Activated CD4-positive, alpha-beta T cell treated with anti-CD3 and anti-CD28 coated beads, Interleukin-2, Interleukin-4, amounts not matched to agents 100 ng/mL and 50 ng/mL, durations not matched to agents 16 hours and 8 hours (primary cell): Measurements from ENCODE around the gene SIRT7.

Source experiments
- DNase-seq: peaks from one replicate; pipeline ENCODE4 v3.0.0-alpha.2; 2020; ENCODE audit warnings: low spot score

SIRT7 gene

DNA sequence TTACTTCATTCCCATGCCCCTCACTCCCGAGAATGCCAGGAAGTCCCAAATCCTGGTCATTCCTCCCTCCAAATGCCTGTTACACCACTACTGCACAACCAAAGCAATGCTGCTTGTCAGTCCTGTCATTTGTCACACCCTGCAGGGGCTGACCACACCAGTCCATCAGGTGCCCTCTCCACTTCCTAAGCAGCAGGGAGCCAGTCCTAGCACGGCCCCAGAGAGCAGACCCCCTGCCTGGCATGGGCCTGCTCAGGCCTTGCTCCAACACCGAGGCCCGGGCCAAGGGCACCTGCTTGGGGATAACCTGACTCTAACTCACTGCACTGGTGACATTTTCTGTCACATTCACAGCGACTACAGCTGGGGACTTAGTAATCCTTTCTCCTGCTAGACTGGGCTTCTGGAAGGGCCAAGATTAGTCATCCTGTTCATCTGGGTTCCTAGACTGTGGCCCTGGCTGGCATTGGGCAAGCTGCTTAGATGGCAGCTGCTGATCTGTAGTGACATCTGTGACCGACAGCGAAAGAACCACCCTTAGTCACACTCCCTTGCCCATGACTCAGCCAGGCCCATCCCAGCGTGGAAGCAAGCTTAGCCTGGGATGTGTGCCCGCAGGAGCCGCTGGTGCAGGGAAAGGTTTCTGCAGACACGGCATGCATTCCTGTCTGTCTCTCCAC is 32.0 kb downstream of the SIRT7 start:
- no peak for DNase-seq

DNA sequence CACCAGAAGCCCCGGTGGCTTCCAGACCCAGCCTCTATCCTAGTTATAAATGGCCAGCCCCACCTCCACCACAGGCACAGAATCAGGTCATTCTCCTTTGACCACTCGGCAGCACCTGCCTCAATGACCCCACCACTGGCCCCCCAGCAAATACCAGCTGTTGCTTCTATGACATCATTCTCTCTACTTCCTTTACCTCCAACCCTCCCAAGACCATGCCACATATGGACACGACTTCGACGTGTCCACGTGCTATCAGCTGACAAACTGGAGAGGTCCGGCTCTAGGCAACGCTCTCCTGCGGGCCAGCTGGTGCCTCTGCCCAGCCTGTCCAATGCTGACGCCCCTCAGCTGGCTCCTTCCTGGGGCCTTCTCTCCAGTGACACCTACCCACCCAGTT is 32.5 kb downstream of the SIRT7 start:
- no peak for DNase-seq

DNA sequence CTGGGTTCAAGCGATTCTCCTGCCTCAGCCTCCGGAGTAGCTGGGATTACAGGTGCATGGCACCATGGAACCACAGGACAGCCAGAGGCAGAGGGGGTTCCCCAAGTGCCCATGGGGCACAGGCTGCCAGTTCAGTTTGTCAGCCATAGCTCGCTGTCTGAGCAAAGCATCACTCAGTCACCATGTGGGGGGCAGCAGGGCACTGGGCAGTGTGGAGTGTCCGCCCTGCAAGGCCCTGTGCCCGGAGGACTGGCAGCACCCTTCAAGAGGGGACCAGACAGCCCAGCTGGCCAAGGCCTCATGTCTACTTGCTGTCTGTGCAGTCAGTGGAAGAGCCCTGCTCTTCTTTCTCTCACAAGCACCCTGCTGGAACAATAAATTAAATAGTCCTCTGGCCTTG is 33.0 kb downstream of the SIRT7 start:
- no peak for DNase-seq

DNA sequence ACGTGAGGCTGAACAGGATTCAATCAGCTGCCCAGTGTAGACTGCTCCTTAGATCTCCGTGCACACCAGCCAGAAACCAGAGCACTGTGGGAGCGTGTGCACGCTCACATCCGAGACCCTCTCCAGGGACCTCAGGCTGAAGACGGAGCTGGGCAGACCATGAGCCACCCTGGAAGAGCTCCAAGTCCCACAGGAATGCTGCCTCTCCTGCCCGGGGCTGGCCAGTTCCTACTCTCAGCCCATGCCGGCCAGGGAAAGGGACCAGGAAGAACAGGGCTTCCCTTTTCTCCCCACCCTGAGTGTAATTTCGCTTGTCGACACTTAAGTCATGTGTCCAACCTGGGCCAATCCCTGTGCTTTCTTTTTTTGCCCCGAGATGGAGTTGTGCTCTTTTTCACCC is 33.5 kb downstream of the SIRT7 start:
- DNase-seq: no peak

DNA sequence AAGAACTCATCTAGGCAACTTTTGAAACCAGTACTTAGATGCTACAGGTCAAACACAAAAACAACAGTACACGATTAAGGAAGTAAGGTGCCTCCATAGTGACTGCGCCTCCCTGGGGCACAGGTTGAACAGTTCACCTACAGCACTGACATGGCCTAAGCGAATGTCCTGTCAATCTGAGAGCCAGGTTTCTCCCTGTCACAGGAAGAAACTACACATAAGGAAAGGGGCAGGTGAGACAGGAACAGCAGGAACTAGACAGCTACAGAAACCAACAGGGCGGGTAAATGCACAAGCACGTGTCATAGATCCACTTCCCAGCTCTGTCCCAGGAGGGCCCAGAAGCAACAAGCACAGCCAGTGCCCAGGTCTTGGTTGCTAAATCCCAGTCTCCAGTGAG is 38.9 kb downstream of the SIRT7 start:
- no peak for DNase-seq

DNA sequence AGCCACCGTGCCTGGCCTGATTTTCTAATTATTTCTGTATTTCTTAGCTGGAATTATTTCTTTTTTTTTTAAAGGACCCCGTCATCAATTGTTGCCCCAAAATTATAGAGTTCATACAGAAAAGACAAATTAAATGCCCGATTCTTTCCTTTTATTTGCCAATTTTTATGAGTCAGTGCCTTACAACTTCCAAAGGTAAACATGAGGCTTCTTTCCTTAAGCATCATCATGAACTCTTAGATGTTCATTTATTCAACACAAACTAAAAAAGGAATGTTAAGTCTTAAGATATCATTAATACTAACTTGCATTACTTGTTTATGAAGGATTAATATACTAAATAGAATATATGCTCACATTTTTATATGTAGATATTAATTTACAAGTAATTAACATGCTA is 39.7 kb downstream of the SIRT7 start:
- no peak for DNase-seq

DNA sequence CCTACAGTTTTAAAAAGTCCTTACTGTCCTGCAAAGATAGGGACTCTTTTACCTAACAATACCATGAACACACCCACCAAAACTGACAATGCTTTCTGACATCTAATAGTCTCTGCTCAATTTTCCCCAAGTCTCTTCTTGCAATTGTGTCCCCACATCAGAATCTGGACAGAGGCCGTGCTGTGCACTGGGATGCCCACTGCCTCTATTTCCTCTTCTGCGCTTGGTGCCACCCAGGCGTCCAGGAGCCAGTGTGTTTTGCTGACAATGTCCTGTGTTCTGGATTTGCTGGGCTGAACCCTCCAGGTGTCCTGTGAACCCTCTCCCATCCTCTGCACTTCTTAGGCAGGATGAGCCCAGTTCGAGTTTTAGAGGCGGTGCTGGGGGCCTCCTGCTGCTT is 40.4 kb downstream of the SIRT7 start:
- no peak for DNase-seq

DNA sequence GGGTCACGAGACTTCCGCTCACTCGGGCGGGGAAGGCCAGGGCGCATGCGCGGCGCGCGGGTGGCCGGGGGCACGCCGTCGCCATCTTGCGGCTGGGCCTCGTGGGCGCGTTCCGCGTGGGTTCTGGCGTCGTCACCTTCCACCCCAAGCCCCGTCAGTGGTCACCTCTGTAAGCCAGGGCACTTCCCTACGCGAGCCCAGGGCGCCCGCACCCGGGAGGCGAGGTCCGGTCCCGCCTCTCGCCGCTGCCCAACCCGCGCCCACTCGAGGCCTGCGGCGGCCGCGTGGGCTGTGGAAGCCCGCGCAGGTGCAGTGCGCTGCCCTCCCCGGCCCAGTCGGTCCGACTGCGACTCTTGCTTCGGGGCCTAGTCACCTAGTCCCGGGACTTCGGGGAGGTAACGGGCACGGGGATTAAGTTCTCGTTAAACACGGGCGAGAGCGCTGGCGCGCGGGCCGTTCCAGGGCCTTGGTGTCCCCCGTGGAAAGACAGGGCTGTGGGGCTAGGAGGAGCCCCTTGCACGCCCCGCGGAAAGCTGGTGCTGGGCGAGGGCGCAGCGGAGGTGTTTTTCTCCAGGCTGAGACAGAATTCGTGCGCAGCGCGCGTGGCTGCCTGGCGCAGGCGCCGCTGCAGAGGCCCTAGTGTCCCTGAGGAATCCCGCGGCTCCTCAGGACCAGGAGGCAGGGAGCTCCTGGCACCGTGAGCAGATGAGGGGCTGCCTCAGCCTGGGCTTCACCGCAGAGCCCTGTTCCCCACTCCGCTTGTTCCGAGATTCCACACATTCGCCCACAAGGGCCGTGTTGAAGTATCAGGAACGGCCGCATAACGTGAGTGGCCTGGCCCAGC is 46.4 kb downstream of the SIRT7 start:
- DNase-seq: peak; percentile 96

DNA sequence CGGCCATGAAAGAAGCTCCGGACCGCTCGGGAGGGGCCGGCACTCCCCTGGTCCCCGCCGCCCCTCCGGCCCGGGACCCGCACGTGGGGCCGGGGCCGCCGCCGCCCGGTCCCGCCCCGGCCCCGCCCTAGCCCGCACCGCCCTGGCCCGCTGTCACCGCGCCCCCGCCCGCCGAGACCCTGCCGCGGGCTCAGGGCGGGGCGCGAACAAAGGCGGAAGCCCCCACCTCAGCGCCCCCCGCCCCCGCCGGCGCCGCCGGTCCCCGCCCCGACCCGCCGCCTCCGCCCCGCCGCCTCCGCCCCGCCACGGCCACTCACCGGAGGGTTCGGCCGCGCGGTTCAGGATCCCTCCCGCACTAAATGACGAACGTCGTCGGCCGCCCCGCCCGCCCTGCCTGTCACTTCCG is 47.0 kb downstream of the SIRT7 start, which contains the start of gene ARHGDIA:
TSS of gene ARHGDIA (minus strand) at position 357 of the 406 bp plus-strand sequence. CDS start 1,407 bp downstream, outside the sequence.
- no peak for DNase-seq

DNA sequence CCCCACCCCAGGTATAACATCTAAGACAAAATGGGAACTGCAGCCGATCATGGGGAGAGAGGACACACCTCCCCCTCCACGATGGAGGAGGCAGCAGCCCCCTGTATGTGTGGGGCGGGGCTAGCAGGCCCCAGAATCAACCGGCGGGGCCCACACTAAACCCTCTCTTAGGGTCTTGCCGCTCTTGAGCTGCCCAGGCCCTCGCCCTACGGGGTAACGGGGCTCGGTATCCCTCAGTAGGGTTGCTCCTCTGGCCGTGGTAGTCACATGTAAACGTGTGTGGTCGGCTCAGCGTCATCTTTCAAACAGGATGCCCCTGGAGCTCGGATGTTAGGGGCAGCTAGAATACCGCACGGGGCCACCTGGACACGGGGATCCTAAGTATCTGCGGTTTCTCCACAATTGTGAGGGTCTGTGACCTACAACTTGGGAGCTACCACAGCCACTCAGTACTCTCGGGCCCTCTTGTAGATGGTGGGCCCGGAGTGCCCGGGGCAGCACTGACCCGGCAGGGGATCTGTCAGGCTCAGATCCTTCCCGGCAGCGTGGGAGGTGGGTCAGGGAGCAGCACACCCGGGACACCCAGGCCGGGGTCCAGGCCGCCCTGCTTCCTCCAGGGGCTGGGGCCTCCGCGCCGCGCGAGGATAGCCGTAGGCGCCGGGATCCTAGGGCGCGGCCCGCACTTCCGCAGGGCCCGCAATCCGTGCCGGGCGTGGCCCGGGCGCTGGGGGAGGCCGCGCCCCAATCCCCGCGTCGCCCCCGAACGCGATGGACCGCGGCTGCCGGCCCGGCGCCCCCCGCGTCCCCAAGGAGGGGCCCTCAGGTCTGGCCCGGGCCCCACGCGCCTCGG is 47.6 kb downstream of the SIRT7 start:
- no peak for DNase-seq

DNA sequence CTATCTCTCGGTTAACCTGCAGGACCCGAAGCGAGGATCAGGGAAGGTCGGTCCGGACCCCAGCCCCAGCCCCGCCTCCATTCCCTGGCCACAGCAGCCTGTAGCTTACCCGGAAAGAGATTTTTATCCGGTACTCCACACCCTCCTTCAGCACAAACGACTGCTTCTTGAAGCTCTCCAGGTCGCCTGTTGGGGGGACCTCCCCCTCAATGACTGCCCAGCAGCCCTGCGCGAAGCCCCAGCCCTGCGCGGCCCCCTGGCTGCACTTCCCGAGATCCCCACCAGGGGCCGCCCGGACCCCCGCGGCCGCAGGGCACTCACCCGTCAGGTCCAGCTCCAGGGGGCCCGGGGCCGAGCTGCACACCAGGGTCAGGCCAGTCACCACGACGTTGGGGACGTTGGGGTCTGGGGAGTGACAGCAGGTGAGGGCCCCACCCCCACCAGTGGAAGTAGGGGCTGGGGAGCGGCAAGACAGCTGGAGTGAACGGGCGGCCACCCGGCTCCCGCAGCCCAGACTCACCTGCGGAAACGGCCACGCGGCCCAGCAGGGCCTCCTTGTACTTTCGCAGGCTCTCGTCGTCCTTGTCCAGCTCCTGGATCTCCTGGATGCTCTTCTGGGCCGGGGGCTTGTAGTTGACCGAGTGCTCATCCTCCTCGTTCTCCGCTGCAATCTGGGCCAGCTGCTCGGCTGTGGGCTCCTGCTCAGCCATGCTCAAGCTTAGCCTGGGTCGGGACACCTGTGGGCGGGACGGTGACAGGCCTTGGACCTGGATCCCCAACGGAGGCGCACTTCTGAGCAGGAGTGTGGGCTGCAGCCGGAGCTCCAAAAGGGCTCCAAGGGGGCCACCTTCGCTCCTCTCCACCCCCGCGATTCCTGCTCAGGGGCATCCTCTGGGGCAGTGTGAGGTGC is 48.5 kb downstream of the SIRT7 start:
- no peak for DNase-seq

DNA sequence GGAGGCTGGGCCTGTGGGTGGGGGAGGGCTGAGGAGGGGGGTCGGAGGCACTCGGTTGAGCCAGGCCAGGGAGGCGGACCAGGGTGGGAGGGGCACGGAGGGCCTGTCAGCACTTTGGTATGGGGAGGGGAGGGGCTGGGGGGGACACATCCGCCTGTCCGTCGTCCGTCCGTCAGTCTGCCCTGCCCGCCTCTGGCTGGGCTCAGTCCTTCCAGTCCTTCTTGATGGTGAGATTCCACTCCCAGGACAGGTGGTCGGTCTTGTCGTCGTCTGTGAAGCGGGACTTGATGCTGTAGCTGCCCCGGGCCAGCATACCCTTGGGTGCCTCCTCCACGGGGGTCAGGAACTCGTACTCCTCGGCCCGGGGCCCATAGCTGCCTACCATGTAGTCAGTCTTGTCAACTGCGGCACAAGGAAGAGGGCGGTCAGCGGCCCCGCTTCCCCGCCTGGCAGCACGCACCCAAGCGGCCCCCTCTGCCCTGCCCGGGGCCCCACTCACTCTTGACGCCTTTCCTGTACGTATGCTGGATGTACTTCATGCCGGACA is 49.2 kb downstream of the SIRT7 start:
- DNase-seq: no peak

DNA sequence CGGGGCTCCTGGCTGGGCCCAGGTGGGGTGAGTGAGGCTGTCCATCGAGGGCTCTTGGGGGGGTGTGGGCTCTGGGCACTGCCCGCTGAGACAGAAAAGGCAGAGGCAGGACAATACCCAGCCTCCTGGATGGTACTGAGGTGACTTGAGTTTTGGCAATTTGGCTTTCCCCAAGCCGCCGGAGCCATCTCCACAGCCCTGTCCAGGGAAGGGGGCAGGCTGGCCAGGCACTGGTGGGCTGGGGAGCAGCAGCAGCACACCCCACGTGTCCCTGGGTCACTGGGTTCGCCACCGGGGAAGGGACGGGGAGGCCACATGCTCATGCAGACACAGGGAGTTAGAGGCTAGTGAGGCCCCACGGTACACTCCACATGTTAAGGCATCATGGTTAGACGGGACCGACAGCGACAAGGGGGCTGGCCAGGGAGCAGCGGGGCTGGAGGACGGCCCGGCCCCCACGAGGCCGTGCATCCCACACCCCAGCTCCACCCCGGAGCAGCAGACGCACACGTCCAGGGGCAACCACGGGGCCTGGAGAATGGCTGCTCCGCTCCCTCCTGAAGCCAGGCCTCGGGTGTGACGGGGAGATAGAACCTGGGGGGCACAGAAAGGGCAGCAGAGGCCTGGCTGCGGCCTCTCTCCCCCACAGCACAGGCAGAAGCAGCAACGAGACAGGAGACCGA is 49.8 kb downstream of the SIRT7 start:
- DNase-seq: no peak

DNA sequence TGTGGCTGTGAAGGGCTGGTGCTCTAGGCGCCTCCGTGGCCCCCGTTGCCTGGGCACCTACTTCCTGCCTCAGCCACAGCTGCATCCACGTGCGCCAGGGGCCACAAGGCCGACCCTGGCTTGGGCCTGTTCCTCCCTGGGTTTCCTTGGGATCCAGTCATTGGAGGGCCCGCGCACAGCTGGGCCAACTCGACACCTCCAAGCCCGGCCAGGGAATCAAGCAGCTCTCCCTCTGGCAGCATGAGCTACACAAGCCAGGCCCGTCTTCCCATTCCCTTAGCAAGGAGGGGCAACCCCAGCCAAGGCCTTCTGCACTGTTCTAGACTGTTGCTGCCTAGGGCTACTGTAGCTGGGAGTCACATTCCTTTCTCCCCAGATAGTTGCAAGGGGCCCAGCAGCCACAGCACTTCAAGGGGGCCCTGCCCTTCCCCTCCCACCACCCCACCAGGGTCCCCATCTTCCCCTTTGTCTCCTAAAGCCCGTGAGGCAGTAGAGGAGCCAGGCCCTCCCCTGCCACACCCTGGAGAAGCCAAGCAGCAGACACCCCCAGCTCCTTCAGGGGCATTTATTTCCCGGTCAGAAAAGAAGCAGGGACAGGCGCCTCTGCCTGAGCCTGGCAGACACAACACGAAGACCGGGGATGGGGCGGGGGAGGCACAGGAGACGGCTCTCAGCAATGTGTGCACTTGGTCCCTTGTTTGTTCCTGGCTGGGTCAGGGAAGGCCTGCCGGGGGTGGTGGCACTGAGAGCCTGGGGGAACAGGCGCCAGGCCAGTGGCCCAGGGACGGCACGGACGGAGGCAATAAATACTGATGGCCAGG is 50.6 kb downstream of the SIRT7 start:
- DNase-seq: no peak

DNA sequence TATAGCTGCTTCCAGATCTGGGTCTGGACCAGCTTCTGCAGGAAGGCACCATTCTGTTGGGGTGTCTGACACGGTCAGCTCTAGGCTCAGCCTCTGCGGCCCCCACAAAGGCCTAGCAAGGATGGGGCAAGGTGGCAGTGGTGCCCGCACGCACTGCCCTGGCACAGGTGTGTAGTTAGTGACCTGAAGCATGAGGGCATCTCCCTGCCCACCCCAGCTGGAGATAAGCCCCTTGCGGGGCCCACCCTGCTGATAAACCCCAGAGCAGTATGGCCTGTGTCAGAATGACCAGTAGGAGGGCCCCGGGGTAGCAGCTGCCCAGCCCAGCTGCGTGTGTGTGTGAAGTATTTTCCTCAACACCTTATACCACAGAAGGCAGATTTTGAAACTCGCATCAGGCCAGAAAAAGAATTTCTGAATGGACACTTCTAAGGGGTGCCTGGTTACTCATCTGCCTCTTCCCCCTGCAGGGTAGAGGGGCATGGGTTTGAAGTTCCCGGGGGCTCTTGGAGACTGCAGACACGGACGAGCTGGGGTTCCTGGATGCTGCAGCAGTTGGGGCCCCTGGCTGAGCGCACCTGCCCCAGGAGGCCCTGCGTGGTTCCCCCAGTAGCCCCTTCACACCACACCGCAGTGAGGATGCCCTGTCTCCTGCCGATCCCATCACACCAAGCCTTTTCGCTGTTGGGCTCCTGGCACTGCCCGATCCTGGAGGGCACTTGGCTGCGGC is 51.4 kb downstream of the SIRT7 start:
- no peak for DNase-seq

DNA sequence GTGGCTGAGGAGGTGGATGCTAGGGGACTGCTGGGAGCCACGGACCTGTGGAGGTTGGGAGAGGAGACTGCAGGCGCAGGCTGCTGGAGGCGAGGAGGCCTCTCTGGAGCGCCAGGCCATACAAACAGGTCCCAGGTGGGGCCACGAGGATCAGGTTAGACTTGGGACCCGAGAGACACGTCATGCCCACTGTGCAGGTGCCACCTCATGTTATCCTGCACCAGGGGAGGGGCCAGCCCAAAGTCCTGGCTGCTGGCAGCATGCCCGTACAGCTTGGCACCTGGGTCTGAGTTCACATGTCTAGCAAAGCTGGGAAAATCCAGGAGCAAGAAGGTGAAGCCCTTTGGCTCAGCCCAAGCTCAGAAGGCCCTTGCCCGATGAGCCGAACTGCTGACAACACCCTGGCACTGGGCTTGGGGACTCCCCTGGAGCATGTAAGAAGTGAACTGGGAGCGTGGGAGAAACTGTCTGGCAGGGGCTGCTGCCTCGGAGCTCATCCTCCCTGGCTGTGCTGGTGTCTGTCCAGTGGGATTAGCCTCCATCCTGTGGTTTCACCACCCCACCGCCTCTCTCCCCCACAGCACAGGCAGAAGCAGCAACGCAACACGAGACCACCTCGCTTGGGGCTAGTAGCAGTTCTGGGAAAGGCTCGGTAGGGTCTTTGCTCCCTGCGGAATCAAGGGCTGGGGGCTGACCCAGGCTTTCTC is 52.1 kb downstream of the SIRT7 start:
- no peak for DNase-seq

DNA sequence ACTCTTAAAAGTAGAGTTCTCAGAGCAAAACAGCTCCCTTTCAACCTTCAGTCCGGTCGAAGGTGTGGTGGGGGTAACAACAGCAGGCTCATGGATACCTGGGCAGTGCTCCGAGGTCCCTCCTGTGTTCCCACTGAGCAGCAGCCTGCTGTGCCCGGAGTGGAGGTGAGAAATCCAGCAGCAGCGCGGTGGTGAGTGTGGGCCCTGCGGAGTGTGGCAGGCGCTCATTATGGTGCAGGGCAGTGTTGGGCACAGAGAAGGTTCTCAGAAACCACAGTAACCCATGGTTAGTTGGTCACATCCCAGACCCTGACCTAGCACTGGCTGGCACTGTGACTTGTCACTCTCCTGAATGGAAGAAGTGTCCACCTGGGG is 52.6 kb downstream of the SIRT7 start:
- DNase-seq: no peak
